ENCODE data around the gene ARHGAP44. TPM values are rescaled to one million over a fixed set of nuclear protein-coding genes. Genes with fewer than 3 reads are reported as not detected.

ARHGAP44 gene
- total and polyA plus RNA-seq, 12 donors = 4.0 to 10.6 (median 8.4) TPM

DNA sequence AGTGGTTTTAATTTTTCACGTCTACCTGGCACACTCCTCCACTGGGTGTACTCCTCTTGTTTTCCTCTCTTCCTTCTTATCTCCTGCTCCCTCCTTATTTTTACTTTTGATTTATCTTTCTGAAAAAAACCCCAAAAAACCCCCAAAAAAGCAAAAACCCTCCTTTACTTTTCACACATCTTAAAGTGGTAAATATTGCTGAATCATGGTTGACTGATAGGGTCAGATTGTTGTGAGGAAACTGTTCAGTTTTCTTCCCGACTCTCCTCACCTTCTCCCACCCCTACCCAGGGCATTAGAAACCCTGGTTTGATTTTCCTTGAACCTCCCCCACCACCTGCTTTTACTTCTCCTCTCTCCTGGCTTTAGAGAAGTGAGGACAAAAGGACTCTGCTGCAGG, 25.4 kb downstream of the ARHGAP44 start:
- TF ChIP-seq, protein P1, sequence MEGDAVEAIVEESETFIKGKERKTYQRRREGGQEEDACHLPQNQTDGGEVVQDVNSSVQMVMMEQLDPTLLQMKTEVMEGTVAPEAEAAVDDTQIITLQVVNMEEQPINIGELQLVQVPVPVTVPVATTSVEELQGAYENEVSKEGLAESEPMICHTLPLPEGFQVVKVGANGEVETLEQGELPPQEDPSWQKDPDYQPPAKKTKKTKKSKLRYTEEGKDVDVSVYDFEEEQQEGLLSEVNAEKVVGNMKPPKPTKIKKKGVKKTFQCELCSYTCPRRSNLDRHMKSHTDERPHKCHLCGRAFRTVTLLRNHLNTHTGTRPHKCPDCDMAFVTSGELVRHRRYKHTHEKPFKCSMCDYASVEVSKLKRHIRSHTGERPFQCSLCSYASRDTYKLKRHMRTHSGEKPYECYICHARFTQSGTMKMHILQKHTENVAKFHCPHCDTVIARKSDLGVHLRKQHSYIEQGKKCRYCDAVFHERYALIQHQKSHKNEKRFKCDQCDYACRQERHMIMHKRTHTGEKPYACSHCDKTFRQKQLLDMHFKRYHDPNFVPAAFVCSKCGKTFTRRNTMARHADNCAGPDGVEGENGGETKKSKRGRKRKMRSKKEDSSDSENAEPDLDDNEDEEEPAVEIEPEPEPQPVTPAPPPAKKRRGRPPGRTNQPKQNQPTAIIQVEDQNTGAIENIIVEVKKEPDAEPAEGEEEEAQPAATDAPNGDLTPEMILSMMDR (IDR thresholded peaks at IDR 0.05) = no peak
- Histone ChIP-seq H3K4me1 (peaks cover 0 to 10% (median 0%) of the 10 kb centered on the region in 9 donors), H3K9me3 (peaks cover 0 to 13% (median 0%) of the 10 kb centered on the region in 11 donors), H3K36me3 (no peaks in the 10 kb centered on the region), H3K4me3 (no peak overlapping the region), H3K27ac (no peak overlapping the region), H3K27me3 (no peaks in the 10 kb centered on the region)
- no peak for DNase-seq
- ATAC-seq = no peak
- WGBS, 2 donors = 61 to 68% methylated on average over 2 of the region's 2 CpGs
- intact Hi-C loops (cut with DNase I) = no loop called here

DNA sequence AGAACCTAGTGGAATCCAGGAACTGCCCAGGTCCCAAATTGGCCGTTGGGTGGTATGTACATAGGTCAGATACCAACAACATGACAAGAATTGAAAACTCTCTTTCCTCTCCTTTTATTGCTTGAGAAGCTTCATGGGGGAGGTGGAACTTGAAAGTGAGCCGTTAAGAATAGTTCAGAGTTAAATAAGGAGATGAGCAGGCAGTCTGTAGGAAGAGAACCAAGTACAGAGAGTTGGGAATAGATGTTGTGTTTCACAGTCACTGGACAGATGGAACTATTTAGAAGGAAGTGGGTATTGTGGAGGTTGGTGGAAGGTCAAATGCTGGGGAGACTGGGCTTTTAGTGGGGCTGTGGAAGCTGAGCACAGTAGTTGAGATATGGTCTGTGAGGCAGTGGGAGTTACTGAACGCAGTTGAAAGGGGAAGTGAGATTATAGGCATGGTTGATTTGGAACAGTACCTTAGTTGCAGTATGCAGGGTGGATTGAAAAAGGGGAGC, 26.4 kb downstream of the ARHGAP44 start:
- TF ChIP-seq, protein P1 (IDR thresholded peaks at IDR 0.05) = no peak
- no peak for ATAC-seq
- H3K4me1 ChIP-seq = peaks cover 0 to 10% (median 0%) of the 10 kb centered on the region in 9 donors
- intact Hi-C loops (cut with DNase I) = no loop called here
- H3K36me3 ChIP-seq = no peaks in the 10 kb centered on the region
- peaks cover 0 to 13% (median 0%) of the 10 kb centered on the region in 11 donors for H3K9me3 ChIP-seq
- WGBS, 2 donors = 47 to 49% methylated on average over 3 of the region's 3 CpGs
- no peak for DNase-seq
- no peaks in the 10 kb centered on the region for H3K27me3 ChIP-seq
- no peak overlapping the region for H3K4me3 ChIP-seq
- no peak overlapping the region for H3K27ac ChIP-seq

DNA sequence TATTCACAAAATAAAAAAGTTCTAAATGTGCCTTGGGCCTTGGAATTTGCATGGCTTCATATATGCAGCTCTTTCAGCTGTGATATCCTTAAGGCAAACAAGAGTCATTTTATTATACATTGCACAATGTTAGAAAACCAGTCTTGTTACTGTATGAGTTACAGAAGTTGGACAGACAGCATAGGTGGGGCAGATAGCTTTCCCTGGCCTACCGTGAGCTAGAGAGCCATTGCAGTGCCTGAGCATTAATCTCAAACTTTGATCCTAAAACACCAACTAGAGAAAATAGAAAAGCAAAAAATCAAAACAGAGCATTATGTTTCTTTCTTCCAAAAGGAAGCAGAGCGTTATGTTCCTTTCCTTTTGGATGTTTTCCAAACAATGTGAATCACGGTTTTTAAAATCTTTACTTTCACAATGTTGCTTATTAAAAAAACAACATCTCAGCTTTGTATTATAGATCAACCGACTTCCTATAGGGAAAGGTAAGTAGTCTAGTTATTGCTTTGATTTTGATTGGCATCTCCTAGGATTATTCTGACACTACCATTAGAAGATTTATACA, 32.2 kb downstream of the ARHGAP44 start:
- intact Hi-C loops (cut with DNase I) = no loop called here
- 47 to 64% methylated on average over 4 of the region's 4 CpGs for WGBS, 2 donors

DNA sequence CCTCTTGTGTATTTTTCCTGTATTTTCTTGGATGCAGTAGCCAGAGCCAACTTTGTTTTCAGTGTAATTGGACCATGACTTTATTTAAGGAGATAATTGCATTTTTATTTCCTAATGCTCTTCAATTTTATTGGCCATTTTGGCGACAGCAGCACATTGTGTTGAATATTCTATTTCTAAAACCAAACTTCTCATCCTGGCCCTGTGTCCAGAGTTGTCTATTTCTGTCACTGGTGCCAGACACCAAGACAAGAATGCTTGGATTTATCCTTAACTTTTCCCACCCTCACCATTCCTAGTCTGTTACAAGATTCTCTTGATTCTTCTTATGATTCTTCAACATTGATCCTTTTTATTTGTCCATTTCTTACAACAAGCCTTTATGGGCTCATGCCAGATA, 37.1 kb downstream of the ARHGAP44 start:
- Histone ChIP-seq H3K27ac (no peak overlapping the region), H3K9me3 (peaks cover 0 to 15% (median 3%) of the 10 kb centered on the region in 11 donors), H3K27me3 (no peaks in the 10 kb centered on the region), H3K36me3 (no peaks in the 10 kb centered on the region), H3K4me3 (no peak overlapping the region), H3K4me1 (peaks cover 0 to 4% (median 0%) of the 10 kb centered on the region in 9 donors)
- TF ChIP-seq, protein P1 (IDR thresholded peaks at IDR 0.05) = no peak
- WGBS, 2 donors = 40 to 62% methylated on average over 1 of the region's 1 CpG
- ATAC-seq = no peak
- intact Hi-C loops (cut with DNase I) = no loop called here
- DNase-seq = no peak

More for the DNA sequence above, 32.2 kb downstream of the ARHGAP44 start:
- Histone ChIP-seq H3K4me1 (peaks cover 0 to under 1% (median 0%) of the 10 kb centered on the region in 9 donors), H3K27me3 (no peaks in the 10 kb centered on the region), H3K27ac (no peak overlapping the region), H3K36me3 (no peaks in the 10 kb centered on the region), H3K4me3 (no peak overlapping the region), H3K9me3 (peaks cover 0 to 13% (median 0%) of the 10 kb centered on the region in 11 donors)
- TF ChIP-seq, protein P1 (IDR thresholded peaks at IDR 0.05) = no peak
- ATAC-seq (no peak), DNase-seq (no peak)

Data from heart right ventricle (tissue), 16 donors.